Left colon (tissue), 2 donors: ENCODE measurements around the gene PCGF3. TPM values are rescaled to one million over a fixed set of nuclear protein-coding genes. Genes with fewer than 3 reads are reported as not detected.

ENCODE experiments used
- total RNA-seq, 2 donors: library from RNA; stranded (reverse); fragmentation: NEBNext Ultra II Directional; extraction: Animal tissue kit (Norgen Biotek cat#: 25700); gene quantifications; one replicate each; pipeline ENCODE4 v1.2.1, GENCODE V29; 2021
- donor health status: DM: no; HTN: no; CAD: no.
- donor health status: DM: yes; HTN: yes; CAD: no.

Gene PCGF3
- total RNA-seq, 2 donors from 2014 or later = 46.9 to 51.9 TPM

Other genes with a start within 250 kb of the PCGF3 start
- gene ZNF721, start 206.7 kb upstream of the PCGF3 start, total RNA-seq = 10 to 100 TPM; 20.7 to 27.2 TPM
- 10 to 100 TPM; 54.5 to 57.5 TPM for gene PIGG, start 206.6 kb upstream of the PCGF3 start, total RNA-seq
- gene TMEM271, start 129.5 kb upstream of the PCGF3 start, total RNA-seq = not detected
- gene PDE6B, start 80.3 kb upstream of the PCGF3 start, total RNA-seq = 1 to 10 TPM; 1.3 to 1.4 TPM
- gene ATP5ME, start 31.6 kb upstream of the PCGF3 start, total RNA-seq = 100 to 1,000 TPM; 383 to 496 TPM
- gene MYL5, start 31.3 kb upstream of the PCGF3 start, total RNA-seq = 10 to 100 TPM; 30.0 to 37.1 TPM
- gene SLC49A3, start 16.7 kb upstream of the PCGF3 start, total RNA-seq = 10 to 100 TPM; 10.7 to 15.8 TPM
- 1 to 10 TPM; 2.7 to 3.5 TPM for gene CPLX1, start 120.3 kb downstream of the PCGF3 start, total RNA-seq
- 100 to 1,000 TPM; 197 to 265 TPM for gene GAK, start 226.5 kb downstream of the PCGF3 start, total RNA-seq
- gene TMEM175, start 226.6 kb downstream of the PCGF3 start, total RNA-seq = 10 to 100 TPM; 21.4 to 28.6 TPM